ENCODE data around the gene MT1A. TPM values are rescaled to one million over a fixed set of nuclear protein-coding genes. Genes with fewer than 3 reads are reported as not detected.
"Not testable (repeated sequence)": the region's sequence is repeated elsewhere in the genome, so short reads cannot be mapped to it uniquely, and the experiment has no call there.

The MT1A gene
- total and polyA plus RNA-seq, 10 of the 15 experiments (the other 5 are each of a cell fraction or from before 2014, with no cell fraction given): not detected

DNA sequence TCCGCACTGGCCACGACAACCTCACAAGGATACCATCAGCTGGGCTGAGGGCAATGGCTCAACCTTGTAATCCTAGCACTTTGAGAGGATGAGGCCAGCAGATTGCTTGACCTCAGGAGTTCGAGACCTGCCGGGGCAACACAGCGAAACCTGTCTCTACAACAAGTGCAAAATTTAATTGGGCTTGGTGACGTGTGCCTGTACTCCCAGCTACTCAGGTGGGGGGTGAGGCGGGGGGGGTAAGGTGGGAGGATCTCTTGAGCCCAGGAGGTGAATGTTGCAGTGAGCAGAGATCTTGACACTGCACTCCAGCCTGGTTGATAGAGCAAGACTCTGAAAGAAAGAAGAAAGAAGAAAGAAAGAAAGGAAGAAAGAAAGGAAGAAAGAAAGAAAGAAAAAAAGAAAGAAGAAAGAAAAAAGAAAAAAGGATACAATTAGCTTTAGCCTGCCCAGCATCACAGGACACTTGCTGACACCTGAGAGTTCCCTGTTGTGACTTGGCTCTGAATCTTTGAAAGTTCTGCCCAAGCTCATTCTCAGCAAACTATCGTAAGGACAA, 18.0 kb upstream of the MT1A start (continued):
- TF ChIP-seq JUNB (IDR thresholded peaks at IDR 0.05) (no peak), TCF7 (IDR thresholded peaks at IDR 0.05; ENCODE audit: borderline replicate concordance) (no peak), CBX5 (IDR thresholded peaks at IDR 0.05; ENCODE audit: low read depth) (no peak), EZH2 (IDR thresholded peaks at IDR 0.05; ENCODE audit: borderline replicate concordance, control insufficient read depth, low read depth, low read length) (no peak), JUND (IDR thresholded peaks at IDR 0.05; ENCODE audit: low read depth, low read length) (no peak), SMAD1 (IDR thresholded peaks at IDR 0.05; ENCODE audit: low read depth, partially characterized antibody) (no peak), BHLHE40 (IDR thresholded peaks at IDR 0.05; ENCODE audit: borderline replicate concordance in 1 of 2, low read depth in 2 of 2, low read length in 1 of 2) (no peak), SMARCA5 (IDR thresholded peaks at IDR 0.05) (no peak), YBX1 (IDR thresholded peaks at IDR 0.05) (no peak)
- TF ChIP-seq, protein P1, sequence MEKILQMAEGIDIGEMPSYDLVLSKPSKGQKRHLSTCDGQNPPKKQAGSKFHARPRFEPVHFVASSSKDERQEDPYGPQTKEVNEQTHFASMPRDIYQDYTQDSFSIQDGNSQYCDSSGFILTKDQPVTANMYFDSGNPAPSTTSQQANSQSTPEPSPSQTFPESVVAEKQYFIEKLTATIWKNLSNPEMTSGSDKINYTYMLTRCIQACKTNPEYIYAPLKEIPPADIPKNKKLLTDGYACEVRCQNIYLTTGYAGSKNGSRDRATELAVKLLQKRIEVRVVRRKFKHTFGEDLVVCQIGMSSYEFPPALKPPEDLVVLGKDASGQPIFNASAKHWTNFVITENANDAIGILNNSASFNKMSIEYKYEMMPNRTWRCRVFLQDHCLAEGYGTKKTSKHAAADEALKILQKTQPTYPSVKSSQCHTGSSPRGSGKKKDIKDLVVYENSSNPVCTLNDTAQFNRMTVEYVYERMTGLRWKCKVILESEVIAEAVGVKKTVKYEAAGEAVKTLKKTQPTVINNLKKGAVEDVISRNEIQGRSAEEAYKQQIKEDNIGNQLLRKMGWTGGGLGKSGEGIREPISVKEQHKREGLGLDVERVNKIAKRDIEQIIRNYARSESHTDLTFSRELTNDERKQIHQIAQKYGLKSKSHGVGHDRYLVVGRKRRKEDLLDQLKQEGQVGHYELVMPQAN (conservative IDR thresholded peaks at IDR 0.05): no peak
- TF ChIP-seq, protein P2, sequence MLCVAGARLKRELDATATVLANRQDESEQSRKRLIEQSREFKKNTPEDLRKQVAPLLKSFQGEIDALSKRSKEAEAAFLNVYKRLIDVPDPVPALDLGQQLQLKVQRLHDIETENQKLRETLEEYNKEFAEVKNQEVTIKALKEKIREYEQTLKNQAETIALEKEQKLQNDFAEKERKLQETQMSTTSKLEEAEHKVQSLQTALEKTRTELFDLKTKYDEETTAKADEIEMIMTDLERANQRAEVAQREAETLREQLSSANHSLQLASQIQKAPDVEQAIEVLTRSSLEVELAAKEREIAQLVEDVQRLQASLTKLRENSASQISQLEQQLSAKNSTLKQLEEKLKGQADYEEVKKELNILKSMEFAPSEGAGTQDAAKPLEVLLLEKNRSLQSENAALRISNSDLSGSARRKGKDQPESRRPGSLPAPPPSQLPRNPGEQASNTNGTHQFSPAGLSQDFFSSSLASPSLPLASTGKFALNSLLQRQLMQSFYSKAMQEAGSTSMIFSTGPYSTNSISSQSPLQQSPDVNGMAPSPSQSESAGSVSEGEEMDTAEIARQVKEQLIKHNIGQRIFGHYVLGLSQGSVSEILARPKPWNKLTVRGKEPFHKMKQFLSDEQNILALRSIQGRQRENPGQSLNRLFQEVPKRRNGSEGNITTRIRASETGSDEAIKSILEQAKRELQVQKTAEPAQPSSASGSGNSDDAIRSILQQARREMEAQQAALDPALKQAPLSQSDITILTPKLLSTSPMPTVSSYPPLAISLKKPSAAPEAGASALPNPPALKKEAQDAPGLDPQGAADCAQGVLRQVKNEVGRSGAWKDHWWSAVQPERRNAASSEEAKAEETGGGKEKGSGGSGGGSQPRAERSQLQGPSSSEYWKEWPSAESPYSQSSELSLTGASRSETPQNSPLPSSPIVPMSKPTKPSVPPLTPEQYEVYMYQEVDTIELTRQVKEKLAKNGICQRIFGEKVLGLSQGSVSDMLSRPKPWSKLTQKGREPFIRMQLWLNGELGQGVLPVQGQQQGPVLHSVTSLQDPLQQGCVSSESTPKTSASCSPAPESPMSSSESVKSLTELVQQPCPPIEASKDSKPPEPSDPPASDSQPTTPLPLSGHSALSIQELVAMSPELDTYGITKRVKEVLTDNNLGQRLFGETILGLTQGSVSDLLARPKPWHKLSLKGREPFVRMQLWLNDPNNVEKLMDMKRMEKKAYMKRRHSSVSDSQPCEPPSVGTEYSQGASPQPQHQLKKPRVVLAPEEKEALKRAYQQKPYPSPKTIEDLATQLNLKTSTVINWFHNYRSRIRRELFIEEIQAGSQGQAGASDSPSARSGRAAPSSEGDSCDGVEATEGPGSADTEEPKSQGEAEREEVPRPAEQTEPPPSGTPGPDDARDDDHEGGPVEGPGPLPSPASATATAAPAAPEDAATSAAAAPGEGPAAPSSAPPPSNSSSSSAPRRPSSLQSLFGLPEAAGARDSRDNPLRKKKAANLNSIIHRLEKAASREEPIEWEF (IDR thresholded peaks at IDR 0.05; ENCODE audit: insufficient replicate concordance, low read depth, low read length): no peak

DNA sequence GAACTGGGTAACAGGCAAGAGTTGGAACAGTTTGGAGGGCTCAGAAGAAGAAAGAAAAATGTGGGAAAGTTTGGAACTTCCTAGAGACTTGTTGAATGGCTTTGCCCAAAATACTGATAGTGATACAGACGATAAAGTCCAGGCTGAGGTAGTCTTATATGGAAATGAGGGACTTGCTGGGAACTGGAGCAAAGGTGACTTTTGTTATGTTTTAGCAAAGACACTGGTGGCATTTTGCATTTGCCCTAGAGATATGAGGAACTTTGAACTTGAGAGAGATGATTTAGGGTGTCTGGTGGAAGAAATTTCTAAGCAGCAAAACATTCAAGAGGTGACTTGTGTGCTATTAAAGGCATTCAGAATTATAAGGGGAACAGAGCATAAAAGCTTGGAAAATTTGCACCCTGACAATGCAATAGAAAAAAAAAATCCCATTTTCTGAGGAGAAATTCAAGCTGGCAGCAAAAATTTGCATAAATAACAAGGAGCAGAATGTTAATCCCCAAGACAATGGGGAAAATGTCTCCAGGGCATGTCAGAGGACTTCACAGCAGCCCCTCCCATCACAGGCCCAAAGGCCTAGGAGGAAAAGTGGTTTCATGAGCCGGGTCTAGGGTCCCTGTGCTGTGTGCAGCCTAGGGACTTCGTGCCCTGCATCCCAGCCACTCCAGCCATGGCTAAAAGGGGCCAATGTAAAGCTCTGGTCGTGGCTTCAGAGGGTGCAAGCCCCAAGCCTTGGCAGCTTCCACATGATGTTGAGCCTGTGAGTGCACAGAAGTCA, 16.6 kb upstream of the MT1A start:
- SMC1A ChIA-PET (ENCODE audit: uncharacterized antibody, unreplicated experiment): interaction anchor here (1.9 to 2.9 kb wide), 2 partner anchors 10 to 80 kb away, joined by 6 to 12 read pairs; no protein-coding TSS in a partner anchor
- CTCF ChIA-PET: interaction anchor here (1.7 kb wide), 1 partner anchor 11 kb away, joined by 7 read pairs; no protein-coding TSS in a partner anchor
- FAIRE-seq: not testable (repeated sequence)

More for the DNA sequence above, 16.6 kb upstream of the MT1A start:
- in situ Hi-C loops (cut with MboI); H3K36me3 ChIP-seq (ENCODE audit: control insufficient read depth in 2 of 2, insufficient read depth in 2 of 2, low read length in 1 of 2); BruUV-seq (replicated peaks); DNase-seq (ENCODE audit: low read depth, low spot score); H3K9ac ChIP-seq (ENCODE audit: control insufficient read depth, insufficient read depth, low read length); H3K9me3 ChIP-seq (replicated peaks; ENCODE audit: control insufficient read depth, insufficient read depth, low read length); H3K4me3 ChIP-seq; H3K79me2 ChIP-seq (ENCODE audit: control insufficient read depth, insufficient read depth, low read length); RAD21 ChIA-PET (ENCODE audit: unreplicated experiment); H3K27me3 ChIP-seq (replicated peaks in 1 of 2; ENCODE audit: control insufficient read depth in 2 of 2, insufficient read depth in 2 of 2, low read length in 1 of 2); intact Hi-C loops (cut with micrococcal nuclease; ENCODE audit: unreplicated experiment); H4K20me1 ChIP-seq (ENCODE audit: control insufficient read depth, insufficient read depth); H2AFZ ChIP-seq (ENCODE audit: control insufficient read depth, low read depth, low read length); H3K4me1 ChIP-seq (ENCODE audit: control insufficient read depth, insufficient read depth, low read length); H3K27ac ChIP-seq (ENCODE audit: control insufficient read depth, insufficient read depth); H3K4me2 ChIP-seq (ENCODE audit: control insufficient read depth, insufficient read depth); ATAC-seq: not testable (repeated sequence)
- 1% methylated on average over 4 of the region's 4 CpGs for WGBS (ENCODE audit: insufficient coverage, insufficient replicate concordance, low lambda C conversion rate, missing lambda C conversion rate)
- POLR2A ChIA-PET: interaction anchor here (0.6 kb wide), 1 partner anchor 18 kb away, joined by 3 read pairs; no protein-coding TSS in a partner anchor

Measured in GM12878 (cell line).